ENCODE data around the gene PGPEP1. TPM values are rescaled to one million over a fixed set of nuclear protein-coding genes. Genes with fewer than 3 reads are reported as not detected.
"Not testable (repeated sequence)": the region's sequence is repeated elsewhere in the genome, so short reads cannot be mapped to it uniquely, and the experiment has no call there.

PGPEP1 gene
- polyA plus RNA-seq, 1 donor: 14.4 TPM

GRCh38 chr19:18308051-18308947 is 32.1 kb upstream of the PGPEP1 start:
- no peak for DNase-seq

- DNase-seq: no peak
Observed at GRCh38 chr19:18308948-18309325, 31.5 kb upstream of the PGPEP1 start.

DNA sequence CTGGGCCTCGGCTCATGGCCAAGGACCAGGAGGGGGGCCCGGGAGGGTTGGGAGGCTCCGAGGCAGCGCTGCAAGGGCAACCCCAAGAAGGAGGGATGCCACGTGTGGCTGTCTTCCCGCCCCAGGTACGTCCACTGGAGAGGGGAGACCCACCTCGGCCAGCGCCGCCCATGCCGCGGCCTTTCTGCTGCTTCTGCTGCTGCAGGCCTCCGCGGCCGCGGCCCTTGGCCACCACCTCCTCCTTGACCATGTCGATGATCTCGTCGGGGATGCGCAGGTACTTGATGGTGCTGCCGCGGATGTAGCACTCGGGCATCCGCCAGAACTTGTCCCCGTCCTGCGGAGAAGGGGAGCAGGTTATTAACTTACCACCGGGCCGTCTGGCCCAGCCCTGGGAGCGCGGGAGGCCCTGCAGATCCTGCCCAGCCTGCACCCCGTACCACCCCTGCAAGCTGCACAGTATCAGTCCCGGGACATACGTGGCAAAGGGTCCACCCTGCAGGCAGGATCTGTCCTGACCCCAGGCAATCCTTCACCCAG is 30.8 kb upstream of the PGPEP1 start:
- no peak for DNase-seq

DNA sequence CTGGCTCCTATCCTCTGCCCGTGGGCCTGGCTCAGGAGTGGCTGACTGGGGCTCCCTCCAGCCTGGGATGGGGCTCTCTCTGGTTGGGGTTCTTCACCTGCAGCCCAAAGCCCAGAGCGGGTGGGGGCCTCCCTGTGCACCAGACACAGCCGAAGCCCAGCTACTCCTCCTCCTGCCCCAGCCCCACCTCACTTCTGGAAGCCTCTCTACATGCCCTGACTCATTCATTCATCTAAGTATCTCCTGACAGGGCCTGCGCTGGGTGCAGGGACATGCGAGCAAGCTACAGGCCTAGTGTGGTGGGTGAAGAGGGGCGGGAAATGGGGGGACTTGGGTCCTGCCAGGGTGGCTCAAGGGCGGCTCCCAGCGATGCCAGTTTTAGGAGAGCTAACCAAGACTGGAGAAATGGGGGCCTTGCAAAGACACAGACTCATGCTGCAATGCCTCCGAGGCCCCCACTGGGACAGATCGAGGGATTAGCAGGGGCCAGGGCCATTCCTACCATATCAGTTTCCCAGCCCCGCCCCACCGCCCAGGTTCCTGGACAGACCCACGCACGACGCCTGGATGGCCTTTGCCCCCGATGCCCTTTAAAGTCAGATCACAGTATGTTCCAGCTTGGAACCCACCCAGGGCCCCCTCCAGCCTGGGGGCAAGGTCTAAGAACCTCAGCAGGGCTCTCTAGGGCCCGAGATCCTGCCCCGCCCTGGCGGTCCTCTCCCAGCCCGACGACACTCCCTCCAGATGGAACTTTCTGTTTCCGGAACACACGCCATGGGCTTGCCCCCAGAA is 30.1 kb upstream of the PGPEP1 start:
- no peak for DNase-seq

DNA sequence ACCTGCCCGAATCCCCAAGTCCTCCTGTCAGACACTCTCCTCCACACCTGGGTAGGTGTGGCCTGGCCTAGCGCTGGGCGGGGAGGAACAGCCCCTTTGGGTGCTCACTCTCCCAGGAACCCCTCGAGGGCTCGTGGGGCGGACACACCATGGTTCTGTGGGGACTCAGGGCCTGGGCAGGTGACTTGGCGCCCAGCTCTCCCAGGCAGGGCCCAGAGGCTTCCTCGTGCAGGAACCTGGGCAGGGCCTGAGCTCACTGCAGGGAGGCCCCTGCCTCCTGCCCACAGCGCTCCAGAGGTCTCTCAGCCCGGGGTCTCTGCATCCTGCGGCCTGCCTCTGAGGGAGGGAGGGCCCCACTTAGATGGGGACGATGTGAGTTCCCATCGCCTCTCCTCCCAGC is 29.4 kb upstream of the PGPEP1 start:
- no peak for DNase-seq

DNA sequence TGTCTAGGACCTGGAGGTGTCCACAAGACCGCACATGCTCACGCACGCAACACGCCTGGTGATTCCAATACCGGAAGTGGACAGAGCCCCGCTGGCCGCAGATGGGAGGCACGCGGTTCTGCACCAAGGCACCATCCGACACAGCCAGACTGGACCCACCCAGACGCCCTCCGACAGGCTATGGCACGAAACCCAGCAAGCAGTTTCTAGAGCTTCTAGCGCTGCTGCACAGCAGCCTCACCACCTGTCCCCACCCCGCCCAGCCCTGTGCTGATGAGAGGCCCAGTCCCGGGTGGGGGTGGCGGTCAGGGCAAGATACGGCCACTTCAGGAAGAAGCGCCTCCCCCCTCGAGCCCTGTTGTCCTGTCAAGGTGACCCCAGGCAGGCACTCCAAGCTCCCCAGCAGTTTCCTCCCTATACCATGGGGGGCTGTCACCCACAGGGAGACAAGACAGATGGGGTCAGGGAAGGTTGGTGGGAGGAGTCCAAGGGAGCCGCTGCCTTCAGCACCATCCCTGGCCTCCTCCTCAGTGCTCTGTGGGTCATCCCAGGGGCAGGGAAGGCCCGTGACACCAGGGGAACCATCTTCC is 28.8 kb upstream of the PGPEP1 start:
- no peak for DNase-seq

DNA sequence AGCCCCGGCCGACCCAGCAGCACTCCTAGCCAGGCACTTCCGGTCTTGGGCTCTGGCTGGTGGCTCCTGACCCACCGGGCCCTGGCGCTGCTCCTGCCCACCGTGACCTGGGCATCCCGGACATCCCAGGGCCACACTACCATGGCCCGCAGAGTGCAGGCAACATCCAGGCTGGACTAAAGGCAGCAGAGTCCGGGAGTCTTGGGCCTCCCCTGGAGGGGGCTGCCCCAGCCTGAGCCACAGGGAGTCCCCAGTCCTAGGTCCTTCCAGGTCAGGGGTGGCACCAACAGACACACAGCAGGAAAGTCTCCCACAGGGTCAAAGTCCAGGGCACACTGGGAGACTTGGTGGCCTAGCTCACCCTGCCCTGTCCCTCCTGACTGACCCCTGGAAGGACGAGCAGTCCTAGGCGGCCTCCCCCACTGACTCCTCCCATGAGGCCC is 28.3 kb upstream of the PGPEP1 start:
- DNase-seq: no peak

GRCh38 chr19:18313398-18313797 is 27.0 kb upstream of the PGPEP1 start:
- DNase-seq: no peak

GRCh38 chr19:18317961-18318800 is 22.2 kb upstream of the PGPEP1 start:
- no peak for DNase-seq

- no peak for DNase-seq
Observed at GRCh38 chr19:18319591-18320135, 20.7 kb upstream of the PGPEP1 start.

- DNase-seq: no peak
Observed at GRCh38 chr19:18320865-18321733, 19.3 kb upstream of the PGPEP1 start.

GRCh38 chr19:18321734-18322102 is 18.7 kb upstream of the PGPEP1 start:
- no peak for DNase-seq

DNA sequence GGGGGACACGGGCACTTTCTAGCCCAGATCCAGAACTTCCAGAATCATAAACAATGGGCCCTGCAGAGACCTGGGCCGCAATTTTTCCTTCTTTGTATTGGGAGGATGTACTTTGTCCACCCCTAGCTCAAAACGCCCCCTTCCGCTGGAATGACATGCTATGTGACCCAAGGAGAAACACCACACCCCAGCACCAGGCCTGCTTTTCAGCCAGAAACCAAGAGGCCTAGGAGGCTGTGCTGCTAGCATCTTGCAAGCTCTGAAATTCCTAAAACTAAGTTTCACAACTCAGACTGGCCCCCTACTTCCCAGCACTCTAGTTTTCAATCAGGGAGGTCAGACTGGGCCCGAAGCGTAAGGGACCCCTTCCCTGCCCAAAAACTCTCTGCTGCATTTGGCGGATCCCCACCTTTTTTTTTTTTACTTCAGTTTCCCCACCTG is 18.1 kb upstream of the PGPEP1 start:
- DNase-seq: no peak

DNA sequence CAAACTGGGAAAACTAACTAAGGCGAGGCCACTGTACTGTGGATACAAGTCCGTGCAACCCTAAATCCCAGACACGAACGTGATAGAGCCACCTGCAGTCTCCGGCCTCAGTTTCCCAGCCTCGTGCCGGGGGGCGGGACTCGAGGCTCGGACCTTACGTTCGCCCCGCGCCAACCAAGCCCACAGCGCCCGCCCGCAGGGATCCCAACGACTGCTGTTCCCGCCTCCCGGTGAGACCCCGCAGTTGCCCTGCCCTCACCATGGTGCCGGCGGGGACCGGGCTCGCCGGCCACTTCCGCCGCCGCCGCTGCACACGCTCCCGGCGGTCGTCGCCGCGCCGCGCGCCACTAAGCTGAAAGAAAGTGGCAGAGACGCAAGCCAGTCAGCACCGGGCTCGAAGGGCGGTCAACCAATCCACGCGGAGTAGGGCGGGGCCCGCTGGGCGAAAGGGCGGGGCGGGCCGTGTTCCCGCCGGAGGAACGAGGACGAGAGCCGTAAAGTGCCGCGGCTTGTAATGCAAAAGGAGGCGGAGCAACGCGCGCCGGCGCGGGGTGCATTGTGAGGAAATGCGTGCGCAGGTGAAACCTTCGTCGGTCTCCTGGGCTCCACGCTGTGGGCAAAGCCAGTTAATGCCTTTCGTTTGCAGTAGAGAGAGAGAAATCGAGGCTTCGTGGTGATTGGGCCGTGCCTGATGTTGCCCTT is 17.5 kb upstream of the PGPEP1 start, which contains the start of gene LSM4:
Gene LSM4 (minus strand): TSS at position 318 of the 702 bp plus-strand sequence. CDS start 56 bp downstream, at position 262.
- peak; percentile 96 for DNase-seq

DNA sequence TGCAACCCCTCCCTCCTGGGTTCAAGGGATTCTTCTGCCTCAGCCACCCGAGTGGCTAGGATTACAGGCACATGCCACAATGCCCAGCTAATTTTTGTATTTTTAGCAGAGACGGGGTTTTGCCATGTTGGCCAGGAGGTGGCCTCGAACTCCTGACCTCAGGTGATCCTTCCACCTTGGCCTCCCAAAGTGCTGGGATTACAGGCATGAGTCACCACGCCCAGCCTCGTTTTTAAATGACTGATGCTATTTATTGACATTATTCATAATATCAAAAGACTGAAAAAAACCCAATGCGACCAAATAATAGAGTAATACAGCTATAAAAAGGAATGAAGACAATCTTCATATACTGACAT is 16.0 kb upstream of the PGPEP1 start:
- not testable (repeated sequence) for DNase-seq

- DNase-seq: no peak
Observed at GRCh38 chr19:18326772-18327171, 13.6 kb upstream of the PGPEP1 start.

DNA sequence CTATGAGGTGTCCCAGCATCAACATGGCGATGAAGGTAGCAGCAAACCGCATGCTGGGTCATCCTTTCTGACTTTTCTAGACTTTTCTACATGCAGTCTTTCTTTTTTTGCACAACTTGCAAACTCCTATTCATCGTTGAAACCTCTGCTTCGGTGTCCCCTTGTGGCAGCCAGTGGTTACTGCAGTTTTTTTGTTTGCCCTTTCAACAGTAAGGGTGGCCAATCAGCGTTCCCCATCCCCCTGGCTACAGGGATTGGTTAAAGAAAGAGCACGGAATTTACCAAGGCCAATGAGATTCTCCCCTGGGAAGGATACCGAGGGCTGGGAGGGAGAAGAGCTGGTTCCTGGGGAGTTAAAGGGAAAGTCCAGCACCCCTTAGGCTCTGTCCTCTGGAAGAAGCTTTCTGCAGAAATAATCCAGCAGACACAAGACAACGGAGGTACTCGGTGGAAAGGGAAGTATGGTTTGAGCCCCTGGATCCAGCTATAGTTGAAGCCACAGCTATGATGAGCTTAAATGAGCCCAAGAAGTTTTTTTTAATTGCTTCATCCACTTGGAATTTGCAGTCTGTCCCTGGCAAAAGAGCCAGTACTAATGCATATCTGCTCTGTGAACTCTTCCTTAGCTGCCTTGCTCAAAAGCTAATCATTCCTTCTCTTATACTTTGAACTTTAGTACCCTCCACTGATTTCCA is 11.9 kb upstream of the PGPEP1 start:
- peak; percentile 97 for DNase-seq

DNA sequence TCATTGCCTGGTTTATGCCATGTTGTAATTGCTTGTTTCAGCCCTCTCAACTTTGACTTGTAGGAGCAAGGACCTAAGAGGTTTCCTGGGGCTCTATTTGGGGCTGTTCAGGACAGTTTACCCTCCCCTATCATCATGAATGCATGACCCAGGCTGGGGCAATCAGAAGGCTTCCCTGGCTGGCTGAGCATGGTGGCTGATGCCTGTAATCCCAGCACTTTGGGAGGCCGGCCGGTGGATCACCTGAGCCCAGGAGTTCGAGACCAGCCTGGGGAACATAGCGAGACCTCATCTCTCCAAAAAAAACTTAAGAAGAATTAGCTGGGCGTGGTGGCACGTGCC is 11.4 kb upstream of the PGPEP1 start:
- DNase-seq: no peak

- no peak for DNase-seq
Observed at GRCh38 chr19:18330868-18331267, 9.5 kb upstream of the PGPEP1 start.

Data from hindlimb muscle (tissue), 1 donor.